Type B pancreatic cell (in vitro differentiated cells): ENCODE results near the gene SDCCAG8. TPM values are rescaled to one million over a fixed set of nuclear protein-coding genes. Genes with fewer than 3 reads are reported as not detected.

Experiments used
- DNase-seq: peaks from one replicate; pipeline ENCODE4 v3.0.0; 2021; ENCODE audit warnings: mixed read lengths; ENCODE audit not compliant: unreplicated experiment; ENCODE audit errors: extremely low spot score
- H3K27ac Mint-ChIP-seq: 2 replicates; pipeline ENCODE4 v1.8.0; 2021; ENCODE audit warnings: mild to moderate bottlenecking, mixed read lengths
- H3K27me3 Mint-ChIP-seq: 2 replicates; pipeline ENCODE4 v1.8.0; 2021; ENCODE audit warnings: mixed read lengths
- H3K36me3 Mint-ChIP-seq: 2 replicates; pipeline ENCODE4 v1.8.0; 2021; ENCODE audit warnings: mixed read lengths
- H3K4me1 Mint-ChIP-seq: one replicate; pipeline ENCODE4 v1.8.0; 2021; ENCODE audit warnings: mixed read lengths; ENCODE audit not compliant: unreplicated experiment
- H3K4me3 Mint-ChIP-seq: 2 replicates; pipeline ENCODE4 v1.8.0; 2021; ENCODE audit warnings: mild to moderate bottlenecking, mixed read lengths
- H3K9me3 Mint-ChIP-seq: 2 replicates; pipeline ENCODE4 v1.8.0; 2021; ENCODE audit warnings: mixed read lengths
- CTCF ChIP-seq: fragments of 200-600 bp; sonication (generic); conservative IDR thresholded peaks from 2 replicates; pipeline ENCODE4 v1.5.0; 2021; ENCODE audit warnings: antibody characterized with exemption, mild to moderate bottlenecking
- total RNA-seq: library from RNA; stranded (reverse); gene quantifications from 2 replicates; pipeline ENCODE4 v1.2.1, GENCODE V29; 2021; ENCODE audit warnings: low replicate concordance

SDCCAG8 gene
- total RNA-seq, 1 donor from 2014 or later, result 26.0 TPM

GRCh38 chr1:243488459-243489157 lies 232.8 kb downstream of the SDCCAG8 start:
- H3K4me3 Mint-ChIP-seq, result no peak overlapping the region

GRCh38 chr1:243489158-243489527 lies 233.3 kb downstream of the SDCCAG8 start:
- no peak overlapping the region for H3K4me3 Mint-ChIP-seq
- no peak for DNase-seq
- peaks cover 4% of the 10 kb centered on the region for H3K36me3 Mint-ChIP-seq
- H3K4me1 Mint-ChIP-seq, result peaks cover 15% of the 10 kb centered on the region
- no peak overlapping the region for H3K27ac Mint-ChIP-seq
- TF ChIP-seq CTCF, result no peak
- H3K9me3 Mint-ChIP-seq, result no peaks in the 10 kb centered on the region
- H3K27me3 Mint-ChIP-seq, result no peaks in the 10 kb centered on the region

More at GRCh38 chr1:243488459-243489157, 232.8 kb downstream of the SDCCAG8 start:
- Mint-ChIP-seq H3K4me1 (peaks cover 13% of the 10 kb centered on the region), H3K27ac (no peak overlapping the region), H3K27me3 (peaks cover 4% of the 10 kb centered on the region), H3K9me3 (no peaks in the 10 kb centered on the region), H3K36me3 (peaks cover 3% of the 10 kb centered on the region)
- TF ChIP-seq CTCF, result no peak
- no peak for DNase-seq

GRCh38 chr1:243489681-243490546 lies 234.1 kb downstream of the SDCCAG8 start:
- peaks cover 11% of the 10 kb centered on the region for H3K36me3 Mint-ChIP-seq
- no peaks in the 10 kb centered on the region for H3K9me3 Mint-ChIP-seq
- peak overlapping the region; percentile 31 for H3K27ac Mint-ChIP-seq
- no peak for DNase-seq
- no peak overlapping the region for H3K4me3 Mint-ChIP-seq
- no peak for TF ChIP-seq CTCF
- H3K27me3 Mint-ChIP-seq, result no peaks in the 10 kb centered on the region
- H3K4me1 Mint-ChIP-seq, result peaks cover 15% of the 10 kb centered on the region

- no peak for TF ChIP-seq CTCF
- no peak for DNase-seq
- H3K36me3 Mint-ChIP-seq, result peaks cover 14% of the 10 kb centered on the region
- H3K4me3 Mint-ChIP-seq, result no peak overlapping the region
- H3K27ac Mint-ChIP-seq, result no peak overlapping the region
- no peaks in the 10 kb centered on the region for H3K9me3 Mint-ChIP-seq
- peaks cover 18% of the 10 kb centered on the region for H3K4me1 Mint-ChIP-seq
- H3K27me3 Mint-ChIP-seq, result no peaks in the 10 kb centered on the region
Observed at GRCh38 chr1:243490748-243491686, 235.2 kb downstream of the SDCCAG8 start.
